Stomach smooth muscle (tissue), 2 donors: ENCODE results near the gene SLC26A6.
A peak's percentile ranks its signal among the peaks of the same experiment; 100 is the strongest.

Experiments used
- H3K27ac ChIP-seq: one replicate; pipeline ENCODE4 v1.7.0; 2013; ENCODE audit warnings: mild to moderate bottlenecking, low read length, inconsistent platforms
- H3K27me3 ChIP-seq, 2 donors: one replicate each; pipeline ENCODE4 v1.7.0; 2013; ENCODE audit warnings: low read length in 2 of 2; ENCODE audit not compliant: insufficient read depth in 2 of 2, control insufficient read depth in 1 of 2
- H3K36me3 ChIP-seq, 2 donors: one replicate each; pipeline ENCODE4 v1.7.0; 2013; ENCODE audit warnings: low read length in 2 of 2; ENCODE audit not compliant: control insufficient read depth in 2 of 2, insufficient read depth in 2 of 2
- H3K4me1 ChIP-seq: one replicate; pipeline ENCODE4 v1.7.0; 2013; ENCODE audit warnings: low read length; ENCODE audit not compliant: control insufficient read depth, insufficient read depth
- H3K4me3 ChIP-seq, 2 donors: one replicate each; pipeline ENCODE4 v1.7.0; 2013; ENCODE audit warnings: low read length in 2 of 2
- H3K9ac ChIP-seq, 2 donors: one replicate each; pipeline ENCODE4 v1.7.0; 2013; ENCODE audit warnings: low read length in 2 of 2, mild to moderate bottlenecking in 1 of 2
- H3K9me3 ChIP-seq, 2 donors: one replicate each; pipeline ENCODE4 v1.7.0; 2013; ENCODE audit warnings: low read length in 2 of 2; ENCODE audit not compliant: control insufficient read depth in 2 of 2
- donor health status: healthy.
- donor health status: Pancreatic carcinoma.

SLC26A6 gene

GRCh38 chr3:48612309-48612708, 23.0 kb downstream of the SLC26A6 start:
- Histone ChIP-seq H3K27ac (no peak overlapping the region), H3K9ac (no peak overlapping the region), H3K4me3 (no peak overlapping the region), H3K36me3 (no peaks in the 10 kb centered on the region), H3K9me3 (peaks cover 0 to 4% of the 10 kb centered on the region in 2 donors), H3K4me1 (peaks cover 16% of the 10 kb centered on the region), H3K27me3 (no peaks in the 10 kb centered on the region)

- Histone ChIP-seq H3K27me3 (no peaks in the 10 kb centered on the region), H3K9ac (peak within 1 kb of the TSS; percentile 80 to 96), H3K4me3 (peak within 1 kb of the TSS; percentile 87 to 99), H3K36me3 (peaks cover 13 to 16% of the 10 kb centered on the region in 2 donors), H3K4me1 (peaks cover 19% of the 10 kb centered on the region), H3K9me3 (no peaks in the 10 kb centered on the region), H3K27ac (peak within 1 kb of the TSS; percentile 82)
Measured at GRCh38 chr3:48609088-48610005, 25.9 kb downstream of the SLC26A6 start, which contains the start of gene UQCRC1. Gene UQCRC1, minus strand, starts transcription at chr3:48609646. Its CDS starts 26 bp downstream, at chr3:48609620.

- peaks cover 31 to 34% of the 10 kb centered on the region in 2 donors for H3K36me3 ChIP-seq
Measured at GRCh38 chr3:48607519-48607918, 27.7 kb downstream of the SLC26A6 start.

DNA sequence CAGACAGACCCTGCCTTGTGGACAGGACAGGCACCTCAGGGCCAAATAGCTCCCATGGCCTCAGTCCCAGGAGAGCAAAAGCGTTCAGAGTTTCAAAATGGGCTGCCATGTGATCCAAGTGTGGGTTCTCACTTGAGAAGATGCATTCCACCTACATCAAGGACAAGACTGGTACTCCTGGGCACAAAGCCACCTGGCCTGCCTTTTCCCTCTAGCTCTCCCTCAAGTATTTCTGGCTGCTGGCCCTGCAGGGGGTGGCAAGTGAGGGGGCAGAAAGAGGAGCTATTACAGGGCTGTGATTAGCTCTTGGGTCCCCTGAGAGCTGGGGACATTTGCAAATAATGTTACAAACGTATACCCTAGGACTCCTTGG, 33.7 kb downstream of the SLC26A6 start:
- no peak overlapping the region for H3K9ac ChIP-seq
- H3K4me3 ChIP-seq = no peak overlapping the region
- peak overlapping the region; percentile 31 for H3K27ac ChIP-seq
- H3K27me3 ChIP-seq = no peaks in the 10 kb centered on the region
- H3K4me1 ChIP-seq = peaks cover 44% of the 10 kb centered on the region
- peaks cover 60 to 64% of the 10 kb centered on the region in 2 donors for H3K36me3 ChIP-seq
- no peaks in the 10 kb centered on the region for H3K9me3 ChIP-seq

More at GRCh38 chr3:48607519-48607918, 27.7 kb downstream of the SLC26A6 start:
- Histone ChIP-seq H3K9ac (no peak overlapping the region), H3K4me1 (peaks cover 19% of the 10 kb centered on the region), H3K9me3 (no peaks in the 10 kb centered on the region), H3K27me3 (no peaks in the 10 kb centered on the region), H3K4me3 (no peak overlapping the region), H3K27ac (no peak overlapping the region)

- no peak overlapping the region for H3K9ac ChIP-seq
- H3K36me3 ChIP-seq = peaks cover 60 to 64% of the 10 kb centered on the region in 2 donors
- H3K4me3 ChIP-seq = no peak overlapping the region
- peaks cover 50% of the 10 kb centered on the region for H3K4me1 ChIP-seq
- H3K27ac ChIP-seq = peak overlapping the region; percentile 31
- no peaks in the 10 kb centered on the region for H3K9me3 ChIP-seq
- no peaks in the 10 kb centered on the region for H3K27me3 ChIP-seq
Measured at GRCh38 chr3:48600711-48601621, 34.3 kb downstream of the SLC26A6 start.

DNA sequence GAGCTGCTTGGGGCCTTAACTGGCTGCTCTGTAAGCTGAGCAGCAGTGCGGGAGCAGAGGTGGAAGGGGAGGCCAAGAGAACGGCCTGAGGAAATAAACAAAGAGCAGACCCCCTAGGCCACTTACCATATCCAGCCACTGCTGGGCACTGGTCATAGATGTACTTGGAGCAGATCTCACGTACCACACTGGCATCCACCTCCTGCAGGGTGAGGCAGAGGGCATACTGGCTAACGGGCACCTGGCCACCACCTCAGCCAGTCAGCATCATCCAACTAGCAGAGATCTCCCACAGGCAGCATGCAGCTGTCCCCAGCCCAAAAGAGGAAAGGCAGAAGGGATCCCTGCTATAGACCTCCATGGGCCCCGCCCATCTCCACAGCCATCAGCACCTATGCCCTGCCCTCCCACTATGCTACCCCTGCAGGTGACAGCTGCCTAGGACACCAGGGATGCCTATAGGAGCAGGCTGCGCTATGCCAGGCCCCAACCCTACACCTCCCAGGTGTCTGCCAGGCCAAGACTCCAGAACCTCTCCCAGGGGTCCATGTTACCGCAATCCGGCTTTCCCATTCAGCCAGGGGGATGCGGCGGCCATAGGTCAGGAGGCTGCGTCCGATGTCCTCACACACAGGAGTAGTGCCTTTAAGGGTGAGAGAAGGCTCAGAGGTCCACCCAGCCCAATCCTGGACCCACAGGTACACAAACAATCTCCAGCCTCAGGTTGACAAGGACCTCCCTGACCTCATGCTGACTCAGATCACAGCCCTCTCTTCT, 35.6 kb downstream of the SLC26A6 start:
- peak overlapping the region in 1 of 2 donors; percentile 66 for H3K9ac ChIP-seq
- H3K36me3 ChIP-seq = peaks cover 51 to 52% of the 10 kb centered on the region in 2 donors
- peaks cover 58% of the 10 kb centered on the region for H3K4me1 ChIP-seq
- H3K9me3 ChIP-seq = no peaks in the 10 kb centered on the region
- H3K4me3 ChIP-seq = peak overlapping the region in 1 of 2 donors; percentile 20
- no peaks in the 10 kb centered on the region for H3K27me3 ChIP-seq
- H3K27ac ChIP-seq = peak overlapping the region; percentile 94

DNA sequence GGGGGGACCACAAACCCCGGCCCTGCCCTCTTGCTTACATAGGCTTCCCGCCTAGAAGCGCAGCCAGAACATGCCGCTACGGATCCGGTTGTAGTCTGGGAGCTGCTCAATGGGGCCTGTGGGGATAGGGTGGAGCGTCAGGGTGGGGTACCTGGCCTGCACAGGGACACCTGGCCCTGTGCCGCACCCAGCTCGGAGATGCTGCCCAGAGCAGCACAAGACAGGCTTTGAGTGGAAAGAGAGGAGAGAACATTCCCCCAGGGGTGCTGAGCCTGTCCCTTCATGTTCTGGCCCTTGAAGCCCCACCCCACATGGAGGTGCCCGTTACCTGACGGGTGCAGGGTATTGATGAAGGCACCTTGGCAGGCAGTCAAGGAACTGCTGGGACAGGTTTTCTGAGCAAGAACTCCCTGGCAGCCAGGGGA, 36.2 kb downstream of the SLC26A6 start:
- H3K27ac ChIP-seq = peak overlapping the region; percentile 94
- H3K4me1 ChIP-seq = peaks cover 64% of the 10 kb centered on the region
- peaks cover 0 to 2% of the 10 kb centered on the region in 2 donors for H3K27me3 ChIP-seq
- peaks cover 45 to 46% of the 10 kb centered on the region in 2 donors for H3K36me3 ChIP-seq
- no peaks in the 10 kb centered on the region for H3K9me3 ChIP-seq
- peak overlapping the region; percentile 50 to 66 for H3K9ac ChIP-seq
- peak overlapping the region; percentile 20 to 57 for H3K4me3 ChIP-seq

GRCh38 chr3:48598323-48599076, 36.8 kb downstream of the SLC26A6 start:
- H3K36me3 ChIP-seq = peaks cover 39 to 40% of the 10 kb centered on the region in 2 donors
- no peaks in the 10 kb centered on the region for H3K9me3 ChIP-seq
- peak overlapping the region; percentile 94 for H3K27ac ChIP-seq
- H3K9ac ChIP-seq = peak overlapping the region; percentile 66
- H3K4me1 ChIP-seq = peaks cover 65% of the 10 kb centered on the region
- peak overlapping the region; percentile 24 to 57 for H3K4me3 ChIP-seq
- H3K27me3 ChIP-seq = peaks cover 0 to 2% of the 10 kb centered on the region in 2 donors

GRCh38 chr3:48597408-48597800, 37.9 kb downstream of the SLC26A6 start:
- no peak overlapping the region for H3K4me3 ChIP-seq
- peaks cover 29 to 30% of the 10 kb centered on the region in 2 donors for H3K36me3 ChIP-seq
- H3K4me1 ChIP-seq = peaks cover 65% of the 10 kb centered on the region
- H3K27ac ChIP-seq = peak overlapping the region; percentile 94
- H3K9me3 ChIP-seq = no peaks in the 10 kb centered on the region
- no peak overlapping the region for H3K9ac ChIP-seq
- peaks cover 0 to 2% of the 10 kb centered on the region in 2 donors for H3K27me3 ChIP-seq
